NCI-H82 treated with DMSO at 0.1 percent for 48 hours (cell line): ENCODE results near the gene SRCIN1.

Experiments used
- DNase-seq: peaks from one replicate; lab custom pipeline; 2025; ENCODE audit not compliant: unreplicated experiment; lab: John Stamatoyannopoulos, UW

Gene SRCIN1

GRCh38 chr17:38564869-38565268, 40.9 kb downstream of the SRCIN1 start:
- peak; percentile 41 for DNase-seq

GRCh38 chr17:38564254-38564837, 41.4 kb downstream of the SRCIN1 start:
- DNase-seq, result no peak

DNA sequence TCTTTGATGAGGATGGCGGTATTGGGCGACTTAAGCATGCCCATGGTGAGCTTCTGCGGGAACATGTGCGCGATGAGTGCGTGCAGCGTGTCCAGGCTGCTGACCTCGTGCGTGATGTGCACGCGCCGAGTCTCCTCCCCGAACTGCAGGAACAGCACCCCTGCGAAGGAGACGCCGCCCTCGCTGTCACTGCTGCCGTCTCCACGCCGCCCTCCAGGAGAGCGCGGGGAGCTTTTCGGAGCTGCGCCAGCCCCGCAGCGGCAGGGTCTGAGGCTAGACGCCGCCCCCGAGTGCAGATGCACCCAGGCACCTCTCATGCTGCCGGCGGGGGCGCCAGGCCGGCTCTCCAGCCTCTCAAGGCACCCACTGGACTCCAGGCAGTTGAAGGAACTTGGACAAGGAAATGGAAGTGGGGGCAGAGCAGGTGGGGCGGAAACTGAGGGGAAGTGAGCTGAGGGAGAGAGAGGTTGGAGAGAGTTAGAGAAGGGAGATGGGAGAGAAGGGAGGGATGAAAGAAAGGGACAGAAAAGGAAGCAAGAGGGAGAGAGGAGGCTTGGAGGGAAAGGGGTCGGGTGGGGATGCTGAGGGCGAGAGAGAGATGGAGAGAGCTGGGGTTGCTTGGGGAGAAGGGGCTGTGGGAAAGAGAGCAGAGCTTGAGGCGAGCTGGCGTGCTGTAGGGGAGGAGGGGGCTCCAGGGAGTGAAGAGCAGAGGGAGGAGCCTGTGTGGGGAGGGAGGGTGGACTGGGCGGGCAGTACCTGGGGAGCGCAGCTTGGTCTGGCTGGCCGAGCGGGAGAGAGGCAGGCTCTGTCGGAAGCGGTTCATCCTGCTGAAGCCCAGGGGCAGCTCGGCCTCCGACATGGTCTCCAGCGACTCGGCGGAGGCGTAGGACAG, 42.1 kb downstream of the SRCIN1 start:
- no peak for DNase-seq

DNA sequence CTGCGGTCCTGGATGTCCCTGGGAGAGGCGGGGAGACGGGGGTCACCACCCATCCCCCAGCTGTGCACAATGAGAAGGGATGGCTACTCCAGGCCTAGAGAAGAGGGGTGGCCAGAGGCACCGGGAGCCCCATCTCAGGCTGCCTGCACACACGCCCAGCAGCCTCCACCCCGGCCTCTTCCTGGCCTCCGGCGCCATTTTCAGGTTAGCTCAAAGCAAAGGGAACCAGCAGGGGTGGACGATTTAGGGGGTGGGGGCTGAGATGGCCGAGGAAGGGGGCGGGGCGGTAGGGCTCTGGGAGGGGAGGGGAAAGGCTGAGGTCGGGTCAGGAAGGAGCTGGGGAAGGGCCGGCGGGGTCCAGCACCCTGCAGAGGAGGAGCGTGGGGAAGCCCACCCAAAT, 42.8 kb downstream of the SRCIN1 start:
- no peak for DNase-seq

- DNase-seq, result no peak
These were observed 43.6 kb downstream of the SRCIN1 start for GRCh38 chr17:38562215-38562569.

- no peak for DNase-seq
These were observed 44.1 kb downstream of the SRCIN1 start for GRCh38 chr17:38561416-38562214.

DNA sequence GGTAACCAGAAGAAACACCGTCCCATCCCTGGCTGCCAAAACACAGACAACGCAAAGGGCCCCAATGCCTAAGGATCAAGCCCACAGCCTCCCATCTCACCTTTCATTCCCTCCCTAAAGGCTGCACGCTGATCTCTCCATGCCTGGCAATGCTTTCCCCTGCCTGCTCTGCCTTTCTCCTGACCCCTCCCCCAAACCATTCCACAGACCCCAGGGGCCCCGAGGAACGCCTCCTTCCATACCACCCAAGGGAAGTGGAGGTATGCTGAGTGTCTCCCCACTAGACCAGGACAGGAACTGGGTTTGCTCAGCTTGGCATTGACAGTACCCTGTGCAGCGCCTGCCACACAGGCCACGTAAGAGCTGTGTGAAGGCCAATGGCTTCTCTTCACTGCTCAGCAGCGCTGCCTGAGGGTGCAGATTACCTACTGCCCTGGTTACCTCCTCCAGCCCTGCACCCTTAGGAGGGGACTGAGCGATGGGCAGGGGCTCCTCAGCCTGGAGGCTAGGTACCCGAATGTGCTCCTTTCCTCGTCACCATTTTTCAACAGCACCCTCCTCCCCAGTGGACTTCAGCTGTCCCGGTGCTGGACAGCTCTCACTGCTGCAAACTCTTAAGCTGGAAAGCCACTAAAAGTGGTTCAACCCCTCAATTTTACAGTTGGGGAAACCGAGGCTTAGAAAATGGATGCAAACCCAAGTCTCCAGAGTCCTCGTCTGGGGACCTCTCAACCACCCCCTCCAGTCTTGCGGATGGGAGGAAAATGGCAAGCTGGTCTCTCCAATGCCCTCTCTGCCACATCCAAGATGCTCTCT, 45.0 kb downstream of the SRCIN1 start:
- DNase-seq, result no peak

DNA sequence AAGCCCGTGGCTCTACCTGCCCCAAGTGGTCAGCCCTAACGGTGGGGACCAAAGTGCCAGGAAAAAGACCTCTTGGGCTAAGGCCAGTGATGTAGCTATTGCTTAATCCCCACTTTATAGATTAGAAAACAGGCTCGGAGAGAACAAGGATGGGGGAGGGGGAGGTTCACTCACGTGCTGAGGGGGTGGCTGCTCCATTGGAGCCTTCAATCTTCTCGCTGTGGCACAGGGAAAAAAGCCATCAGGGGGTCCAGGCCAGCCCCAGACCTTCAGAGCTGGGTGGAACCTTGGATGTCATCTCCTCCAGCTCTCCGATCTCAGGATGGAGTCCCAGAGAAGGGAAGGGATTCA, 45.9 kb downstream of the SRCIN1 start:
- peak; percentile 44 for DNase-seq

DNA sequence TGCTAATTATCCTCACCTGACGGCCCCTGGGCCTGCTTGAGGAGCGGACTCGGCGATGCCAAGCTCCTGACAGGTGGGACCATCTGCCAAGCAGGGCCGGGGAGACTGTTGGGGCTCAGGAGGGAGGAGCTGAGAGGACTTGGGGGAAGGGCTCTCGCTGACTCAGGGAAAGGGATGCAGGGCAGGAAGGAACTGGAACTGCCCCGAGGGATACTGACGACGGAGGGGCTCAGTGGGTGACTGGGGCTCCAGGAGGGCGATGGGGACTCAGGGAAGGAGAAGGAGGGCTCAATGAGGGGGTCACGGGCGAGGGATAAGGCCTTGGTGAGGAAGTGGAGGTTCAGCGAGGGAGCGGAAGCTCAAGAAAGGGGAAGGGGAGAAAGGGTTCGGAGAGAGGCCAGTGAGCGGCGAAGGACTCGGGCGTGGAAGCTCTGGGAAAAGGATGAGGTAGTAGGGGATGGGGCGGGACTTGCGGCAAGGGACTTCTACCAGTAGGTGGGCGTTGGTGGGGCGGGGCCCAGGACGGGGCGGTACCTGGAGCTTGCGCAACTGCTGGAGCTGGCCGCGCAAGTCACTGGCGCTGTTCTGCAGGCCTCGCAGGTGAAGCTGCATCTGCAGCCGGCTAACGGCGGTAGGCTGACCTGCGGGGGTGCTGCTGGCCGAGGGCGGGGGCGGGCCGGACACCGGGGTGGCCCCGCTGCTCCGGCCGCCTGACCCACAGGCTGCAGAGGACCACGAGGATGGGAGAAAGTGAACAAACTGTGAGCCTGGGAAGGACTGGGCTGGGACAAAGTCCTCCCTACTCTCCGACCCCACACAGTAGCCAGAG, 46.5 kb downstream of the SRCIN1 start:
- DNase-seq, result peak; percentile 89

GRCh38 chr17:38558728-38559050, 47.1 kb downstream of the SRCIN1 start:
- no peak for DNase-seq

DNA sequence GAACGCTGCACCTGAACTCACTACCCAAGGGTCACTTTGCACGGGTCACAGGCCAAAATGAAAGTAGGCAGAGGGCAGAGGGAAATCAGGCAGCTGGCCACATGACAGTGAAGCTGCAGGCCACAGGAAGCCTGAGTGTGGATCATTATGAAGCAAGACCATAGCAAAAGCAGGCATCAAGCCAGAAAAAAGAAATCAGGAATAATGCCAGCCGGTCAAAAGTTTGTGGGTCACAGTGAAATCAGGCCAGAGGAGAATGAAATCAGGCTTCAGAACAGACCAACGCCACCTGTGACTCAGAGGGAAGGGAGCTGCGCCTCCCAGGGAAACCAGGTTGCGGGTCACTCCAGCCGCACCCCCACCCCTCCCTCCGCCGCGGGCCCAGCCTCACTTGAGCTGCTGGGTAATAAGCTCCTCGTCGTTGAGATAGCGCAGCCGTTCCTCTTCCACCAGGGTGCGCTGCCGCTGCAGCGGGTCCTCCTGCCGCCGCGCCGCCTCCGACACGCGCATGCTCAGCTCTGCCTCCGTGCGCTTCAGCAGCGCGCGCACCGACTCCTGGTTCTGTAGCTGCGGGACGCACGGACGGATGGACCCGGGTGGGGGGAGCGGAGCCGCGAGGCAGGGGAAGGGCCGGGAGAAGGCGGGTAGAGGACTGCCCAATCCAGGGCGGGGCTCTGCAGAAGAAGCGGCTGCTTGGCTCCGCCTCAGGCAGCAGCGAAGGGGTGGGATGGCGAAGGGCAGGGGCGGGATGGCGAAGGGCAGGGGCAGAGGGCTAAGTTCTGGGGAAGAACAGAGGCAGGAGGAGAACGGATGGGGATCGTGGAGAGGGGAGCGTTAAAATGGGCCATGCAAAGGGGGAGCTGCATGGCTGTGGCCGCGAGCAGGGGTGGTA, 47.7 kb downstream of the SRCIN1 start:
- peak; percentile 88 for DNase-seq

DNA sequence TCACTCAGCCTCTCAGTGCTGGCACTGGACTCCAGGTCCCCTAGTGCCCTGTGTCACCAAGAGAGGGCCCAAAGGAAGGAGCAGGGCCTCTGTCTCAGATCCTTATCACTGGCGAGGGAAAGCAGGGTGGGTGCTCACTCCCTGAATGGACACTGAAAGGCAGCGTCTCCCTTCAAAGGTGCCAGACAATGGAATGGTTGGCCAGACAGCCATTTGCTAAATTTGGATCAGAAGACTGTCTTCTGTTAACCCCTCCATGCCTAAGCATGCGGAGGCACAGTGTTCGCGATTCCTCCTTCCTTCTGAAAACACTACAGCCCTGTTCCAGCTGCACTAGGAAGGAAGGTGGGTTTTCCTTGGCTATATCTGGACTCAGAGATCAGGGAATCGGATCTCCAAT, 48.4 kb downstream of the SRCIN1 start:
- DNase-seq, result no peak

GRCh38 chr17:38556239-38556638, 49.5 kb downstream of the SRCIN1 start:
- DNase-seq, result no peak

DNA sequence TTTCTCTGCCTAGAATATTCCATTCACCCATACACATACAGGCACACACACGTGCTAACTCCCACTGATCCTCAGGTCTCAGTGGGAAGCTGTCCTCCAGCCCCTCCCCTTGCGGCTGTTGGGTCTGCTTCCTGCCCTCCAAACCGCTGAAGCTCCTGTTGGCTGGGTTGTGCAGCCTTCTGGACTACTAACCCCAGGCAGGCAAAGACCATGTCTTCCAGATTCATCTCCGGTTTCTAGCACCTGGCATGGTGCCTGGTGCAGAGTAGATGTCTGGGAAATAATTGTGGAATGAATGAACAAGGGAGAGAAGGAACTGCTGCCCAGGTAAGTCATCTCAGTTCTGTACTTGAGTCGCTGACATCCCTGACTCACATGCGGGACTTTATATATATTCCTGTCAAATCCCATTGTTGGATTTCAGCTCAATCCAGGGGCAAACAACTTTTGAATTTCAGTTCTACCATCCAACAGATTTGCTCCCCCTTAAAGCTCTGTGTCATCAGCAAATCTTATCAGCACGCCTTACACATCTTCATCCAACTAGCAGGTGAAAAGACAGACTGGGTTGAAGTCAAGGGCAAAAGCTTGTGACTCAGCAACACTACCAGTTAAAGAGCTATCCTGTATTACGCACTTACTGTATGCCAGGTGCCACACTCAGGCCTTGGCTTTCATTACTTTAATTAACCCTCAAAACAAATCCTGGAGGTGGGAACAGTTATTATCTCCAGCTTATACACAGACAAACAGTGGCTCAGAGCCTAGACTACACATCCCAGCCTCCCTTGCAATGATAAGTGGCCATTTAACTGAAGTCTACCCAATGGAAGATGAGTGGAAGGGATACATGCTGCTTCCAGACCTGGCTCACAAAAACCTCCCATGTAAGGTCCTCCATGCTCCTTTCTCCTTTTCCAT, 51.1 kb downstream of the SRCIN1 start:
- peak; percentile 35 for DNase-seq

DNA sequence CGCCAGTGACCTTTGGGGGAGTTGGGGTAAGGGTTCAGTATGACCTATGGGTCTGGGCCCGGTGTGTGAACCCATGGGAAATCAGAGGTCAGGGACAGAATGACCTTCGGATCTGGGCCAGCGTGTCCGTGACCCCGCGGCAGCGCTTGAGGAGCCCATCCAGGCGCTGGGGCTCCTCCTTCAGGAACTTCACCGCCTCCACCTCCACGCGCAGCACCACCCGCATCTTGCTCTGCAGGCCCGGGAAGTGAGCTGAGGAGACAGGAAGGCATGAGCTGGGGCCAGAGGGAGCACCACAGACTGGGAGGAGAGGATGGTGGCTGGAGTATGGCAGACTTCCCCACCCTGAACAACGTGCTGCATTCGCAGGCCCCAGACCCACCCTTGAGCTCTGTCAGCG, 53.4 kb downstream of the SRCIN1 start:
- DNase-seq, result no peak

GRCh38 chr17:38551121-38551520, 54.6 kb downstream of the SRCIN1 start:
- no peak for DNase-seq

GRCh38 chr17:38550661-38551060, 55.1 kb downstream of the SRCIN1 start:
- DNase-seq, result no peak

DNA sequence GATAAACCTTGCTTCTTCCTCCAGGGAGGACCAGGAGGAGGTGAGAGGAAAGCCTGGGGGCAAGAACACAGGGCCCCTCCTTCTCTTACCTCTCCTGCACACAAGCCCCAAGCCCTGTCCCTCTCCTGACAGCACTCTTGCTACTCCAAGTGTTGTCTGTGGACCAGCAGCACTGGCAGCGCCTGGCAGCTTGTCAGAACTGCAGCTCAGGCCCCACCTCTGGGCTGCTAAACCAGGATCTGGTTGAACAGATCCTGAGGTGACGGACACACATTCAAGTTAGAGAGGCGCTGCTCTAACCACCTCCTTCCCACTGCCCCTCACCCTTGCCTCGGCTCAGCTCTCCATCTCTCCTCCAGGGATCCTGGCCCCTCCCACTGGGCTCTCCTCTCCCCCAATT, 56.5 kb downstream of the SRCIN1 start:
- DNase-seq, result no peak
